IPS DF 4.7 (cell line): Measurements from ENCODE around the gene TPST1.
"Not testable (repeated sequence)": the region's sequence is repeated elsewhere in the genome, so short reads cannot be mapped to it uniquely, and the experiment has no call there.

ENCODE experiments used
- DNase-seq: peaks from one replicate; pipeline ENCODE4 v3.0.0-alpha.2; 2013; ENCODE audit warnings: low spot score; ENCODE audit errors: extremely low read depth

Gene TPST1

DNA sequence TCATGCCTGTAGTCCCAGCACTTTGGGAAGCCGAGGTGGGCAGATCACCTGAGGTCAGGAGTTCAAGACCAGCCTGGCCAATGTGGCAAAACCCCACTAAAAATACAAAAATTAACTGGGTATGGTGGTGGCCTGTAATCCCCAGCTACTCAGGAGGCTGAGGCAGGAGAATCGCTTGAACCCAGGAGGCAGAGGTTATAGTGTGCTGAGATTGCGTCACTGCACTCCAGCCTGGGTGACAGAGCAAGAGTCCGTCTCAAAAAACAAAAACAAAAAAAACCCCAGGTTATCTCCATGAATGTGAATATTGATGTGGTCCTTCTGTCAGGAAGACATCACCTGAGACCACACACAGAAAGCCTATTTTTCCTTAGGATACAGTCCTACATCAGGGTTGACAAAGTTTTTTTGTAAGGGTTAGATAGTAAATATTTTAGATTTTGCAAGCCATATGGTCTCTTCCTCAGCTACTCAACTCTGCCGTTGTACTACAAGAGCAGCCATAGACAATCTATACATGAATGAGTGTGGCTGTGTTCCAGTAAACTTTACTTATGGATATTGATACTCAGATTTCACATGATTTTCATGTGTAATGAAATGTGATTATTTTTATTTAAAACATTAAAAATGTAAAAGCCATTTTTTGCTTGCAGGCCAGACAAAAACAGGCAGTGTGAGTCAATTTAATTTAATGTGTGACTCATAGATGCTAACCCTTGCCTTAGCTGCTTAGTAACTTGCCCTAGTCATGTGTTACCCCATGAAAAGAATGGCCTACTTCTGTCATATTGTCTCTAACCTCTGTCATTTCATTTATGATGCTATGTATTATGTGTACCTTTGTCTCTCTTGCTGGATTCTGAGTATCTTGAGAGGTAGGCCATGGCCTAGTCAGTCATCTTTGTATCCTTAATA is 78.1 kb downstream of the TPST1 start:
- no peak for DNase-seq

DNA sequence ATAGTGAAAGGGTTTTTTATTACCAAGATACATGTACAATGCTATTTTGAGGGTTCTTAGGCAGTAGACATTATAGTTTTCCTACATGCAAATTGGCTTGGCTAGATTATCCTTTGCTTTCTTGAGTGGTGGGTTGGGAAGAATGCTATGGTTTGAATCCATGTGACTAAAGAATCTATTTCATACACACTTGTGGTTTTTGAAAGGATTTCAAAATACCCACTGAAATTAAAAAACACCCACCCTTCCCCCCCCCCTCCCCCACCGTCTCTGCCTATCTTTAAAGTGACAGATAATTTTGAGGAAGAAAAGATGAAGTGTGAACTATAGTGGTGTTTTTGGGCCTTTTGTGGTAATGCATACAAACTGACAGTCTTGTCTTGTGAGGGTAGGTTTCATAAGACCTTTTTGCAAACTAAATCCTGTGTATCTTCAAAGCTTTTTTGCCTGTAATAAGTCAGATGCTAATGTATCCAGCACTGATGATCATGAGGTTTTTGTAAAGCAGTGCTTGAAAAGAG is 90.9 kb downstream of the TPST1 start:
- no peak for DNase-seq

DNA sequence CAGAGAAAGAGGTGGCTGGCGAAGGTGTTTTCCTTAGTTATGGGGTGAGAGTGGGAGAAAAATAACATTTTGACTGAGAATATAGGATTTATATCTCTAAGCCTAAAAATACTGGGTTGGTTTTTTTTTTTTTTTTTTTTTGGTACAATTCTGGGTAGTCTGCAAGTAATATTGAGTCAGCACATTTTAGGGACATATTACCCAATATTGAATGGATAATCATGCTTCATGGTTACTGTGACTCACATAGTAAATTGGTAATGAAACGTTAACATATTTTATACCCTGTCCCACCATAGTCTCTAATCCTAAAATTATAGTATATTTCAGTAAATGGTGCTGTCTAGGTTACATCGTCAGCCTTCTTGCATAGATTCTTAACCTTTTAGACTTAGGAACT is 91.4 kb downstream of the TPST1 start:
- no peak for DNase-seq

DNA sequence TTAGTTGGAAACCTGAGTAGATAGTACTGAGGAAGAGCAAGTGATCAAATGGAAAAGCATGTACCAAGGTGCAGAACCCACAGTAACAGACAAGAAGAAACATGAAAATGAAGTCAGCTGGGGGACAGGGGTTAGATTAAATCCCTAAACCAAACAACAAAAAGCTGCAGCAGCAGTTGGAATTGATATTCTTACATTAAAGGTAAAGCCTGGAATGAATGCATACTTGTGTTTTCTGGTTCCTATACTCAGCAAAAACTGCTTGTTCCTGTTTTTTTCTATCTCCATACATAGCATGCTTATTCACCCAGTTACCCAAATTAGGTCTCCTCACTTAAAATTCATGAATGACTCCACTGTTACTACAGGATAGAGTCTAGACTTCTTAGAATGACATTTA is 92.4 kb downstream of the TPST1 start:
- DNase-seq: no peak

DNA sequence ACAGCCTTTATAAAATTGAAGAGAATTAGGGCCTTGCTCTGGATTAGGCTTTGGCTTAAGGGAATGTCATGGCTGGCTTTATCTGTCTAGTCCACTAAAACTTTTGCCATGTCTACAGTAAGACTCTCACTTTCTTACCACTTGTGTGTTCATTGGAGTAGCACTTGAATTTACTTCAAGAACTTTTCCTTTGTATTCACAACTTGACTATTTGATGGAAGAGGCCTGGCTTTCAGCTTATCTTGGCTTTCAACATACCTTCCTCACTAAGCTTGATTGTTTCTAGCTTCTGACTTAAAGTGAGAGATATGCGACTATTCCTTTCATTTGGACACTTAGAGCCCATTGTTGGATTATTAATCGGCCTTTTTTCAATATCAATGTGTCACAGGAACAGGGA is 96.1 kb downstream of the TPST1 start:
- no peak for DNase-seq

DNA sequence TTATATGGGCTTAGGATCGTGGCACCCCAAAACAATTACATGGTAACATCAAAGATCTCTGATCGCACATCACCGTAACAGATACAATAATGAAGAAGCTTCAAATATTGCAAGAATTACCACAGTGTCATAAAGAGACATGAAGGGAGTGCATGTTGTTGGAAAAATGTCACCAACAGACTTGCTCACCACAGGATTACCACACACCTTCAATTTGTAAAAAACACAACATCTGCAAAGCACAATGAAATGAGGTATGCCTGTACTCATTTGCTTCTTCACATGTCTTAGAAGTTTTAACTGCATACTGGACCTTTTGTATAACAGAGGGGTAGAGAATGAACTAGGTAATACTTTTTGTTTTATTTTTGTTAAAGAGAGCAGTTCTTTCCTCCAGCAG is 96.6 kb downstream of the TPST1 start:
- no peak for DNase-seq

DNA sequence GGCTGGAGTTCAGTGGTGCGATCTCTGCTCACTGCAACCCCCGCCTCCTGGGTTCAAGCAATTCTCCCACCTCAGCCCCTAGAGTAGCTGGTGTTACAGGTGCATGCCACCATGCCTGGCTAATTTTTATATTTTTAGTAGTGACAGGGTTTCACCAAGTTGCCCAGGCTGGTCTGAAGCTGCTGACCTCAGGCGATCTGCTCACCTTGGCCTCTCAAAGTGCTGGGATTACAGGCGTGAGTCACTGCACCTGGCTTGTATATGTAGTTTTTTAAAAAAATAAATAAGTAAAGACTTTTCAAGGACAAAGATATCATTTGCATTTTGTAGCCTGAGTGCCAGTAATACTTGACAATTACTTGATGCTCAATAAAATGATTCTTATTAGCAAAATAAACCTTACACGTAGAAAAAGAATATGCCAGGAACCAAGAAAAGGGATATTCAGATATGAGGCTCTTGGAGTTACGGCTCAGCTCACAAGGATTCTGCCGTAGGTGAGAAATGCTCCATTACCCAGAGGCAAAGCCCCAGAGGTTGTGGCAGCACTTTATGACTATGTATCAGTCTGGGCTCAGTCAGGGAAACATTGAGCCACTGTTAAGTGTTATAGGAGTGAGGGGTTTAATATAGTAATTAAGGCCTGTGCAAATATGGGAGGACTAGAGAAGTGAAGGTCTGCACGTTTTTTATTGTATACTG is 98.5 kb downstream of the TPST1 start:
- DNase-seq: no peak

DNA sequence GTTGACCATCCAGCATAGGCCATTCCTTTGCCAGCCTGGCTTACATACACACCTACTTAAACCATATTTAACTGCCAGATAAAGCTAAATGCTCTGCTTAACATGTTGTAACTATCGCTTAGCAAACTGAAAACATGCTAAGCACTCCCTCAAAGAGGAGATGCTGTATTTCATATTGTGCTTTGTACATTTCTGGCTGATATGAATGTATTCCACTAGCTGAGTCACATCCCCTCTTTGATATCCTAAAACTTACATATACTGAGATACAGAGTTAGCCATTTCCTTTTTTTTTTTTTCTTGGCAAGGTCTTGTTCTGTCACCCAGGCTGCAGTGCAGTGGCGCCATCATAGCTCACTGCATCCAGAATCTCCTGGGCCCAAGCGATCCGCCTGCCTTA is 99.4 kb downstream of the TPST1 start:
- DNase-seq: no peak

DNA sequence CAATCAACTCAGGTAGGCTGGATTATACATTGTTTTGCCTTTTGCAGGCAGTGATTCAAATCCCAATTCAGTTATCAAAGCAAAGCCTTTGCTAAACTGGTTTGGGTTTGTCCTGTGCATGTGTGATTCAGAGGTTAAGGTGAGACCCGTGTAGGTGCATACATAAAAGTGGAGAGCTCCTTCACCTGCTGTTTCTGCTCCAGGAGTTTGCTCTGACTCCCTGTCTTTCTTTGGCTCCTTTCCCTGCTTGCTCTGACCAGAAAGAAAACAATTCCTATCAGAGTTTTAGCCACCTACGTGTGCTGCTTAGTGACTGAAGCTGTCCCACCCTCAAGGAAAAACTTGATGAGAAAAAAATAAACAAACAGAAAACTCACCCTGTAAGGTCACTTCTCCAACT is 101.1 kb downstream of the TPST1 start:
- no peak for DNase-seq

DNA sequence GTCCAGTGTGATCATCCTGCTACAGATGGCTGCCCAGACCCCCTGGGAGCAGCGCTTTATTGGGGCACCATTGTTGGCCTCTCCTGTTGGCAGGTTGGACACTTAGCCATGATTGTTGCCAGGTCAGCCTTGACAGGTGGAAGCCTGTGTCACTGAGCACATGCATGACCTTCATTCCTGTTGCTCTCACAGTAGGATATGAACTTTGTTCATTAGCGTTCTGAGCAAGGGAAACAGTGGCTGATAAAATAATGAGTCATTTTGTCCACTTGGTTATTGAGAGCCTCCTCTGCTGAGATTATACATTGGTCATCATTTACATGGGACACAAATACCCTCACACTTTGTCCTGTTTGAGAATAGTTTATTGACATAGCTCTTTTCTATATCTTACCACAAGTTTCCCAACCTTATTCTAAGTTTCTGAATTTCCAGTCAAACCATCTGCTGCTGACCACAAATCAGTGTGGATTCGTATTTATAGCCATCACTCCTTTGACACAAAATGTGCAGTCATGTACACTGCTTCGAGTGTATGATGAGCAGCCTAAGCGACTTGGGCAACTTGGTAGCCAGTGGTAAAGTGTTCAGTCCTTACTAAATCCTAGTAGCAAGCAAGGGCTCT is 102.6 kb downstream of the TPST1 start:
- DNase-seq: no peak

DNA sequence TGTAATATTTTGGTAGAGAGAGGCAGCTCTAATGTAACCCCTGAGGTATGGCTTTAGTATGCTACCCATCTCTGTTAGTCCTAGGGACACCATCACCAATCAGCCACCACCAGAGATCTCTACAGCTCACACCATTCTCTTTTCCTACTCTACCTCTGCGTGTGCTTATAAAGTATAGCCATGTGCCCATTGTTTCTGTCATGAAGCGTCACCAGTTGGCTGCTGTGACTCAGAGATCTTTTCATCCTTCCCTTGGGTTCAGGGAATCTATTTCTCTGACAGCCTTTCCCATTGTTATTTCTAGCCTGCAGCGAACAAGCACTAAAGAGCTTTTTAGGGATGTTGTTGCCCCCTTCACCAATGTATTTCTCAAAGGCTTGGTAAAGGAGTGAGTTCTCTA is 103.3 kb downstream of the TPST1 start:
- DNase-seq: no peak

DNA sequence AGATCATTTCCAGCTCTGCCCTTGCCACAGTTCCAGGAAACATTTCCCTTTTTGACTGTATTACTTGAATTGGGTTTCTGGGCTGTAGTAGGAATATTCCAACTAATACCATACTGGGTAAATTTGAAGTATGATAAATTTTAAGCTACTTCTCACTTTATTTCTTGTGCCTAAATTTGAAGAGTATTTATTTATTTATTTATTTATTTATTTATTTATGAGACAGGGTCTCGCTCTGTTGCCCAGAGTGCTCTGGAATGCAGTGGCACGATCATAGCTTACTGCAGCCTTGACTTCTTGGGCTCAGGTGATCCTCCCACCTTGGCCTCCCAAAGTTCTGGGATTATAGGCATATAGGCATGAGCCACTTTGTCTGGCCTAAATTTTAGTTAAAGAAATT is 105.5 kb downstream of the TPST1 start:
- DNase-seq: no peak

DNA sequence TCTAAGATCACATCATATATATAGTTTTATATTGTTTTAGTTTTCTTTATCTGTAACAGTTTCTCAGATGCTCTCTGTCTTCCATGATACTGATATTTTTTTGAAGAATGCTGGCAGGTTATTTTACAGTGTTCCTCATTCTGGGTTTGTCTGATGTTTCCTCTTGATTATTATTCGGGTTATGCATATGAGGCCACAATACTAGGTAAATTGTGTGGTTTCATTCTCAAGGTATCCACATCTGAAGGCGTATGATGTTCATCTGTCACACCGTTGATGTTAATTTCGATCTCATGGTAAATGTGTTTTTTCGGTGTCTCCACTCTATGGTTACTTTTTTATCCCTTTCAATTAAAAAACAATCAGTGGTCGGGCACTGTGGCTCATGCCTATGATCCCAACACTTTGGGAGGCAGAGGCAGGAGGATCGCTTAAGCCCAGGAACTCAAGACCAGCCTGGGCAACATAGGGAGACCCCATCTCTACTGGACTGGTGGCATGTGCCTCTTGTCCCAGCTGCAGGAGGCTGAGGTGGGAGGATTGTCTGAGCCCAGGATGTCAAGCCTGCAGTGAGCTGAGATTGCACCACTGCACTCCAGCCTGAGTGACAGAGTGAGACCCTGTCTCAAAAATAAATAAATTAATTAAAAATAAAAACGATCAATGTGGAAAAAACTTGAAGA is 108.9 kb downstream of the TPST1 start:
- DNase-seq: no peak

DNA sequence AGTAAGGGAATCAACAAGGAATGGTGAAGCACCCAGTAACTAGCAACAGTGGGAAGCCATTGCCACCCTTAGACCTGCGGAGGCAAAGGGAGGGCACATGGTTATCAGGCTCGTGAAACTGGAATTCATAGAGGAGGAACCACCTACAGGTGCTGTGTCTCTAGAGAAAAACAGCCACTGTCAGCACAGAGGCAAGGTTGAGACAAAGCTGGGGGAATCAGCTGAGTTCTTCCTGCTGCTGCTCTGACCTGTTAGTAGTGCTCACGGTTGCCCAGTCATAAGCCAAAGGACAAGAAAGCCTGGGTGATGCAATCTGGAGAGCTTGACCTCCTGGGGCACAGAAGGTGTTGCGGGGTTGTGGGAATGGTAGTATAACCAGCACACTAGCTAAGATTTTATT is 110.1 kb downstream of the TPST1 start:
- DNase-seq: no peak

DNA sequence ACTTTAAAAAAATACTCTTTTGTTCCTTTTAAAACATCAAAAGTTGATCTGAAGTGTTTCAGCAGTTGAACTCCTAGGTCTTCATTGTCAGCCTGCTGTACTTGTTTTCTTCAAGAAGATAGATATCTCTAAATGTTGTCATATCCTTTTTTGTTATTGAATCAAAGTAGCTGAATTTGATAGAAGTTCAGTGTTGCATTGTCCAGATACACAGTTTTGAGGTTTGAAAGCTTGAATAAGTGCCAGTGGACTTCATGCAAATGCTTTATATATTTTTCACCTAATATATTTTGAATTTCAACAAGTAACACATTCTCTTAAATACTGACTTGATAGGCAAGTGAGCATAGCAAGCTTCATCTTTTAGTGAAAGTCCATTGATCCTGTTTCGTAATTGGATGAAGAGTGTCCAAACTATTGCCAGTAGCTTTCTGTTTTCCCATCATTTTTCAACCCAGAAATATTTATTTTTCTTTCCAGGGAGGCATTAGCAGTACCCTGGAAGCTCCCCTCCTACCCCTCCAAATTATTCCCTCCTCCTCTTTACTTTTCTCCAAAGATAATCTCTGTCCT is 114.4 kb downstream of the TPST1 start:
- DNase-seq: no peak

DNA sequence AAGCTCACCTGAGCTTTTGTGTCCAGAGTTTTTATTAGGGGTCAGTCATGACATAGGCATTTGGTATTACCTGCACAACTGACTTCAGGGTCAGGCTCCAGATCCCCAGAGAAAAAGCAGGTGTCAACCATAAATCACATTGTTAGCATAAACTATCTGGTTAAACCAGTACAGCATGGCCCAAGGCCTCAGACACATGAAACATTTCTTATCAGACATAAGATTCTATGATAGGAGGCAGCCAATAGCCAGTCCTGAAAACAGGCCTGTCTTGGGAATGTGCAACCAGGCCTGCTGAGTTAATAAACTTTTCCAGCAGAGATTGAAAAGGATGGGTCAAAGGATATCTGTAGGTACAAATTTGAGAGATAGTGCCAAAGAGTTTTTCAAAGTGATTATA is 116.1 kb downstream of the TPST1 start:
- DNase-seq: no peak

DNA sequence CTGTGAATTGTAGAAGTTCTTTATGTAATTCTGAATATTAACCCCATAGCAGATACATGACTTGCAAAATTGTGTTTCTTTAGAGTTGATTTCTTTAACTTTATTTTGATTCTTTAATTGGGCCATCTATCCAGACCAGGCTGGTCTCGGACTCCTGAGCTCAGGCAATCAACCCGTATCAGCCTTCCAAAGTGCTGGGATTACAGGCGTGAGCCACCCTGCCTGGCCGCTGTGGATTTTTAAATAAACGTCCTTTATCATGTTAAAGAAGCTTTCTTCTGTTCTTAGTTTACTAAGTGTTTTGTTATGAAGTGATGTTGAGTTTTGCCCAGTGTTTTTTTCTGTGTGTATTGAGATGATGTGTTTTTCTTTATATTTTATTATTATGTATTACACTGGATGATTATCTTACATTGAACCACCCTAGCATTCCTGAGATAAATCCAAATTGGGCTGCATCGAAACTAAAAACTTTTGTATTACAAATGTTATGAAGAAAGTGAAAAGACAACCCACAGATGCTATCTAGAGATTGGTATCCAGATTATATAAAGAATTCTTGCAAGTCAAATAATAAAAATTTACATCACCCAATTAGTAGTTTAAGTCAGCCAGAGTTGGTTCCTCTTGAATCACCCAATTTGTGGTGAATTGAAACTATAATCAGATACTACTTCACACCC is 118.1 kb downstream of the TPST1 start:
- no peak for DNase-seq

DNA sequence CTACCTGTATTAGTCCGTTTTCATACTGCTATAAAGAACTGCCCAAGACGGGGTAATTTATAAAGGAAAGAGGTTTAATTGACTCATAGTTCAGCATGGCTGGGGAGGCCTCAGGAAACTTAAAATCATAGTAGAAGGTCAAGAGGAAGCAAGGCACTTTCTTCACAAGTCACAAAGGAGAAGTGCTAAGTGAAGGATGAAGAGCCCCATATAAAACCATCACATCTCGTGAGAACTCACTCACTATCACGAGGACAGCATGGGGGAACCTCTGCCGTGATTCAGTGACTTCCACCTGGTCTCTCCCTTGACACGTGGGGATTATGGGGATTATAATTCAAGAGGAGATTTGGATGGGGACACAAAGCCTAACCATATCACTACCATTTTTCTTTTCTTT is 119.9 kb downstream of the TPST1 start:
- DNase-seq: not testable (repeated sequence)

DNA sequence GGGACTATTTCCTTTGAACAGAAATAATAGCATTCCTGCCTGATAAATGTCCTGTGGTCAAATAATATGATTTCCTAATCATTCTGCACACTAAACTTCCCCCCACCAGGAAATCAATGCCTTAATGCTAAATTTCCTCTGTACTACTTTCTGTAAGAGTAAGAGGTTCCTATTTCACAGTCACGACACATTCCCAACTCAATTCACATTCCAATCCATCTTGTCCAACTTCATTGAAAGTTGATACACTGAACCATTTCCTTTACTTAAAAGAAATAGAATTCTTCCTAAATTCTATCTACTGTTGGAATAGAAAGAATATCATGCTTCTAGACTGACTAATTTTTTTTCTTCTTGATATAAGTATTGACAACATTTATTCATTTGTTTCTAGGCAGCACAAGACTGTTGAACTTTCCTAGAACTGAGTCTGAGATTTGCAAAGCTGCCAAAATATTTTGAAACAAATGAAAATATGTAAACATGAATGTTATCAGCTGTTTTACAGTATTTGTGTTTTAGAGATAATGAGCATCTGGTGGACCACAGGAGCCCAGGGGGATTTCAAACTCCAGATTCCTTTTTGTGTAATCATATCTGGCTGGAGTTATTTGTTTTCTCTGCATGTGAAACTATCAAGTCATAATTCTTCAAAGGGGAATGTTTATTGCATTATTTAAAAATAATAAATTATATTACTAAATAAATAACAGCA is 121.5 kb downstream of the TPST1 start:
- no peak for DNase-seq

DNA sequence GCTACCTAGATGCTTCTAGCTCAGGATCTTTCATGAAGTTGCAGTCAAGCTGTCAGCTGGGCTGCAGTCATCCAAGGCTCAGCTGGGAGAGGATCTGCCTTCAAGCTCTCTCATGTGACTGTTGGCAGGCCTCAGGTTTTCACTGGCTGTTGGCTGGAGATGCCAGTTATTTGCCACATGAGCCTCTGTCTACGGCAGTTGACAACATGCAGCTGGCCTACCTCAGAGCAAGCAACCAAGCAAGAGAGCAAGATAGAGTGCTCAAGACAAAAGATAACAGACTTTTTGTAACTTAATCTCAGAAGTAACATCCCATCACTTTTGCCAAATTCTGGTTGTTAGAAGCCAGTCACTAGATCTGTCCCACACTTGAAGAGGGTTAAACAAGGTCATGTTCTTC is 125.8 kb downstream of the TPST1 start:
- DNase-seq: no peak
